GM23338 (cell line): Measurements from ENCODE around the gene WNT2B.

Experiments used
- CTCF ChIP-seq, 2 experiments: fragments of 200-600 bp in 1 of 2; sonication (generic) in 1 of 2; conservative IDR thresholded peaks; 2 replicates each; pipeline versions ENCODE4 v1.5.1 to v1.6.1; 2016 to 2017; ENCODE audit warnings: antibody characterized with exemption in 2 of 2, low read depth in 2 of 2, mild to moderate bottlenecking in 2 of 2, moderate library complexity in 1 of 2
- JUNB ChIP-seq: IDR thresholded peaks from one replicate; pipeline ENCODE4 v1.6.1; 2016; ENCODE audit warnings: antibody characterized with exemption; ENCODE audit not compliant: unreplicated experiment
- POLR2AphosphoS5 ChIP-seq: IDR thresholded peaks from 2 replicates; pipeline ENCODE4 v1.6.1; 2016; ENCODE audit warnings: antibody characterized with exemption, low read depth

GRCh38 chr1:112508278-112509004 is at the start of gene WNT2B:
- TF ChIP-seq POLR2AphosphoS5 (no peak), CTCF (conservative IDR thresholded peaks at IDR 0.05; ENCODE audit: low read depth in 2 of 2) (0 out of 4 replicates have a peak, but pooled peaks of 1 of the 2 experiments have one; percentile 5), JUNB (no peak)
